ENCODE measurements around the gene RBP2.

GRCh38 chr3:139455855-139456254 lies 20.5 kb downstream of the RBP2 start:
- TF ChIP-seq CTCF (conservative IDR thresholded peaks at IDR 0.05; ENCODE audit: low read length) (peak; percentile 47; the same call in 1 of the 2 replicates), EZH2phosphoT487 (IDR thresholded peaks at IDR 0.05; ENCODE audit: borderline replicate concordance, low read depth, low read length) (no peak)

Measured in OCI-LY7 (cell line).